NCI-H2081 treated with DMSO at 0.1 percent for 48 hours (cell line): ENCODE measurements around the gene TMPRSS13.
"Not testable (repeated sequence)": the region's sequence is repeated elsewhere in the genome, so short reads cannot be mapped to it uniquely, and the experiment has no call there.

ENCODE experiments used
- DNase-seq: peaks from one replicate; lab custom pipeline; 2025; lab: John Stamatoyannopoulos, UW

The TMPRSS13 gene

GRCh38 chr11:117930668-117931330 is 1.6 kb upstream of the TMPRSS13 start:
- DNase-seq = no peak

- DNase-seq = no peak
Observed at GRCh38 chr11:117929916-117930570, 841 bp upstream of the TMPRSS13 start.

- no peak for DNase-seq
Observed at GRCh38 chr11:117928446-117929141, 608 bp downstream of the TMPRSS13 start.

GRCh38 chr11:117927926-117928325 is 1.3 kb downstream of the TMPRSS13 start:
- DNase-seq = no peak

GRCh38 chr11:117926166-117926565 is 3.0 kb downstream of the TMPRSS13 start:
- DNase-seq = not testable (repeated sequence)

- no peak for DNase-seq
Observed at GRCh38 chr11:117925198-117925925, 3.8 kb downstream of the TMPRSS13 start.

- no peak for DNase-seq
Observed at GRCh38 chr11:117924631-117925170, 4.5 kb downstream of the TMPRSS13 start.

GRCh38 chr11:117923773-117924172 is 5.4 kb downstream of the TMPRSS13 start:
- DNase-seq = no peak

GRCh38 chr11:117923275-117923674 is 5.9 kb downstream of the TMPRSS13 start:
- DNase-seq = no peak

- no peak for DNase-seq
Observed at GRCh38 chr11:117921893-117922292, 7.3 kb downstream of the TMPRSS13 start.

GRCh38 chr11:117921456-117921855 is 7.7 kb downstream of the TMPRSS13 start:
- no peak for DNase-seq

GRCh38 chr11:117919781-117920221 is 9.4 kb downstream of the TMPRSS13 start:
- DNase-seq = no peak

GRCh38 chr11:117919341-117919740 is 9.9 kb downstream of the TMPRSS13 start:
- no peak for DNase-seq

GRCh38 chr11:117918366-117919255 is 10.6 kb downstream of the TMPRSS13 start:
- no peak for DNase-seq

- DNase-seq = no peak
Observed at GRCh38 chr11:117917591-117918151, 11.5 kb downstream of the TMPRSS13 start.

- no peak for DNase-seq
Observed at GRCh38 chr11:117916956-117917355, 12.2 kb downstream of the TMPRSS13 start.

- no peak for DNase-seq
Observed at GRCh38 chr11:117915672-117916235, 13.4 kb downstream of the TMPRSS13 start.

GRCh38 chr11:117914991-117915618 is 14.1 kb downstream of the TMPRSS13 start:
- DNase-seq = no peak

- no peak for DNase-seq
Observed at GRCh38 chr11:117914398-117914761, 14.8 kb downstream of the TMPRSS13 start.
